Astrocyte of the cerebellum (primary cell): Measurements from ENCODE around the gene FUBP1.

Source experiments
- DNase-seq: peaks from one replicate; pipeline ENCODE4 v3.0.0-alpha.2; 2011; ENCODE audit warnings: low read depth
- H3K4me3 ChIP-seq: 2 replicates; pipeline ENCODE4 v1.5.1; 2011; ENCODE audit warnings: mild to moderate bottlenecking, low read depth, low read length, moderate library complexity
- CTCF ChIP-seq: IDR thresholded peaks from 2 replicates; pipeline ENCODE4 v1.5.1; 2012; ENCODE audit warnings: low read length, low read depth, moderate library complexity, mild to moderate bottlenecking; ENCODE audit errors: missing control alignments
- in situ Hi-C: cut with HindIII; loops from 2 replicates; pipeline ENCODE4 v1.10.0; 2017; ENCODE audit warnings: low sequenced_read_pairs

The FUBP1 gene

GRCh38 chr1:77906624-77907023 is 72.2 kb downstream of the FUBP1 start:
- H3K4me3 ChIP-seq = no peak overlapping the region
- in situ Hi-C loops = no loop called here
- no peak for DNase-seq
- no peak for TF ChIP-seq CTCF

GRCh38 chr1:77906019-77906545 is 72.8 kb downstream of the FUBP1 start:
- DNase-seq = no peak
- H3K4me3 ChIP-seq = no peak overlapping the region
- in situ Hi-C loops = no loop called here
- no peak for TF ChIP-seq CTCF

GRCh38 chr1:77905603-77906002 is 73.3 kb downstream of the FUBP1 start:
- in situ Hi-C loops = no loop called here
- no peak for DNase-seq
- TF ChIP-seq CTCF = no peak
- H3K4me3 ChIP-seq = no peak overlapping the region

- DNase-seq = peak; percentile 55
- TF ChIP-seq CTCF = peak; percentile 81
- in situ Hi-C loops = no loop called here
- H3K4me3 ChIP-seq = no peak overlapping the region
Observed at GRCh38 chr1:77900687-77901293, 78.1 kb downstream of the FUBP1 start.

GRCh38 chr1:77899647-77900320 is 79.1 kb downstream of the FUBP1 start:
- no peak for TF ChIP-seq CTCF
- no peak overlapping the region for H3K4me3 ChIP-seq
- no peak for DNase-seq
- in situ Hi-C loops = no loop called here
